Fibroblast of pulmonary artery (primary cell): Measurements from ENCODE around the gene SSBP4.

Source experiments
- DNase-seq: peaks from one replicate; pipeline ENCODE4 v3.0.0-alpha.2; 2010; ENCODE audit warnings: low read depth
- H3K4me3 ChIP-seq: replicated peaks from 2 replicates; pipeline ENCODE4 v1.5.1; 2011; ENCODE audit warnings: low read depth, mild to moderate bottlenecking, control low read depth, low read length, moderate library complexity
- CTCF ChIP-seq: IDR thresholded peaks from 2 replicates; pipeline ENCODE4 v1.5.1; 2011; ENCODE audit warnings: mild to moderate bottlenecking, control low read depth, low read length, inconsistent platforms; ENCODE audit errors: missing control alignments

The SSBP4 gene

GRCh38 chr19:18477042-18477779, 58.0 kb downstream of the SSBP4 start:
- no peak for TF ChIP-seq CTCF
- DNase-seq = no peak
- H3K4me3 ChIP-seq = no peak overlapping the region

- TF ChIP-seq CTCF = no peak
- no peak for DNase-seq
- no peak overlapping the region for H3K4me3 ChIP-seq
Measured at GRCh38 chr19:18477974-18478373, 58.8 kb downstream of the SSBP4 start.

- TF ChIP-seq CTCF = no peak
- peak; percentile 92 for DNase-seq
- H3K4me3 ChIP-seq = no peak overlapping the region
Measured at GRCh38 chr19:18478545-18479311, 59.5 kb downstream of the SSBP4 start.

- peak; percentile 89 for DNase-seq
- H3K4me3 ChIP-seq = no peak overlapping the region
- no peak for TF ChIP-seq CTCF
Measured at GRCh38 chr19:18480006-18480691, 61.0 kb downstream of the SSBP4 start.

GRCh38 chr19:18481505-18482222, 62.5 kb downstream of the SSBP4 start:
- H3K4me3 ChIP-seq = no peak overlapping the region
- no peak for TF ChIP-seq CTCF
- no peak for DNase-seq

- H3K4me3 ChIP-seq = no peak overlapping the region
- DNase-seq = no peak
- no peak for TF ChIP-seq CTCF
Measured at GRCh38 chr19:18483119-18483890, 64.1 kb downstream of the SSBP4 start.
